AG10803 (cell line): ENCODE results near the gene F12.

Experiments
- DNase-seq: peaks from one replicate; pipeline ENCODE4 v3.0.0; 2010; ENCODE audit warnings: low read depth
- H3K4me3 ChIP-seq: 2 replicates; pipeline ENCODE4 v1.5.1; 2011; ENCODE audit warnings: mild to moderate bottlenecking, low read length, control low read depth
- TF ChIP-seq, protein P1 (sequence below): conservative IDR thresholded peaks from 2 replicates; pipeline ENCODE4 v1.5.1; 2011; ENCODE audit warnings: mild to moderate bottlenecking, low read length, control low read depth, inconsistent platforms

Gene F12

DNA sequence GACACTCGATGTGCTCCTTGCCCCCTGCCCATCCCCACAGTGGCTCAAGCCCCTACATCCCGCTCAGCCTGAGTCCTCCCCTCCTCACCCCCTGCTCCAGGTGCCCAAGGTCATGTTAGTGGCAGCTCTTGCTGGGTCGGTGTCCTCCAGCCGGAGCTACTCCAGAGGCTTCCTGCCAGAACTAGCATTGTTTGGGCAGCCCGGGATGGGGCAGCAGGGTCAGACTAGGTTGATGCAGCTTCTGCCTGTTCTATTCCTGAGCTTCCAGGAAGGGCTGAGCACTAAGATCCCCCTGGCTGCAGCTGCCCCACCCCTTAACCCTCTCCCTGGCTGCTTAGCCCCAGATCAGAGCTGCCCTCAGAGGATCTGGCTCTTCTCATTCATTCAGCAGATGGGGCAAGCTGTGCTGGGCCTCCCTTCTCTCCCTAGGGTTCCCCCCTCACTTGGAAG is 51.0 kb downstream of the F12 start:
- no peak for DNase-seq
- H3K4me3 ChIP-seq = no peak overlapping the region
- TF ChIP-seq, protein P1, sequence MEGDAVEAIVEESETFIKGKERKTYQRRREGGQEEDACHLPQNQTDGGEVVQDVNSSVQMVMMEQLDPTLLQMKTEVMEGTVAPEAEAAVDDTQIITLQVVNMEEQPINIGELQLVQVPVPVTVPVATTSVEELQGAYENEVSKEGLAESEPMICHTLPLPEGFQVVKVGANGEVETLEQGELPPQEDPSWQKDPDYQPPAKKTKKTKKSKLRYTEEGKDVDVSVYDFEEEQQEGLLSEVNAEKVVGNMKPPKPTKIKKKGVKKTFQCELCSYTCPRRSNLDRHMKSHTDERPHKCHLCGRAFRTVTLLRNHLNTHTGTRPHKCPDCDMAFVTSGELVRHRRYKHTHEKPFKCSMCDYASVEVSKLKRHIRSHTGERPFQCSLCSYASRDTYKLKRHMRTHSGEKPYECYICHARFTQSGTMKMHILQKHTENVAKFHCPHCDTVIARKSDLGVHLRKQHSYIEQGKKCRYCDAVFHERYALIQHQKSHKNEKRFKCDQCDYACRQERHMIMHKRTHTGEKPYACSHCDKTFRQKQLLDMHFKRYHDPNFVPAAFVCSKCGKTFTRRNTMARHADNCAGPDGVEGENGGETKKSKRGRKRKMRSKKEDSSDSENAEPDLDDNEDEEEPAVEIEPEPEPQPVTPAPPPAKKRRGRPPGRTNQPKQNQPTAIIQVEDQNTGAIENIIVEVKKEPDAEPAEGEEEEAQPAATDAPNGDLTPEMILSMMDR = no peak

DNA sequence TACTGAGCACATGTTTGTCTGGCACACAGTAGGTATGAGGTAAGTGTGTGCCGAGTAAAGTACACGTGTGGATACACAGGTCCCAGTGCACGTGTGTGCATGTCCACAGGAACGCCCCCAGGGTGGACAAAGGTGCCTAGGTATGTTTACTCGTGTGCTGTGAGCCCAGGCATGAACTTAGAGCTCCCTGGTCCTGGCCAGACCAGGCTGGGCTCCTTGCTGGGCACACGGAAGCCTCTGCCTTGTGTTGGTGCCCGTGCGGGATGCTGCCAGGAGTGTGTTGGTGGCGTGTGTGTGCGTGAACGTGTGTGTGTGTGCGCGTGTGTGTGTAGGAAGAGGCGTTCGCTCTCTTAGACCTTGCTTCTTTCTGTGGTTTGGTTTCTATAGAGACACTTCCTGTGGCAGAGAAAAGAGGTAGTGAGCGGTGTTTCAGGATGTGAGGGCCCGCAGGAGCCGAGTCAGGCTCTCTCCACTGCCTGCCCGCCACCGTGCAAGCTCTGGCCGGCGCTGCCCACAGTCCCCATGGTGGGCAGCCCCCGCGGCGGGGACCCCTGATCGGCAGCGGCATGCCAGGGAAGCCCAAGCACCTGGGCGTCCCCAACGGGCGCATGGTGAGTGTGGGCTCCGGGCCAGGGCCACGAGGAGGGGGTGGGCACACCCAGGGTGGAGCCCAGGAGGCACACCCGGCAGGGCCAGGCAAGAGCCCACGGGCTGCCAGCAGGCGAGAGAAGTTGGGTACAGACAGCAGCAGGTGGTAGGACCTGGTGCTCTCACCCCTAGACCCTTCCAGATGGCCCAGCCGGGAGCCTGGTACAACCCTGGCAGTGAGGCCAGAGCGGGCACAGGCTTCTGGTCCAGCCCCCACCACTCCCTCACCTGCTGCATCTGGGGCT is 51.7 kb downstream of the F12 start, which contains the start of gene RGS14:
TSS of gene RGS14 (plus strand) at position 466 of the 893 bp plus-strand sequence. CDS start at position 567, 101 bp downstream.
- peak; percentile 32 for DNase-seq
- no peak within 1 kb of the TSS for H3K4me3 ChIP-seq
- TF ChIP-seq, protein P1 = no peak

DNA sequence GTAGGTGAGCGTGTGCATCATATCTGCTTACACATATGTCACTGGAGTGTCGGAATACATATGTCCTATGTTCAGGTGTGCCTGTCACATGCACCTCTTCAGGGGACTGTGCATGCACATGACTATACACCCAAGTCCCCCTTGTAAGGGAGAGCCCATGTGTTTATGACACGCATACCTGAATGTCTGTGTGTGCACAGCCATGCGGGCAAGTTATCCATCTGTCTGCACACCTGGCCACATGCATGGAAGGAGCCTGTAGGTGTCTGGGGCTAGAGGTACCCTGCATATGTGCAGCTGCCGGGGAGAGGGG is 52.3 kb downstream of the F12 start:
- no peak for DNase-seq
- H3K4me3 ChIP-seq = no peak overlapping the region
- TF ChIP-seq, protein P1 = no peak

DNA sequence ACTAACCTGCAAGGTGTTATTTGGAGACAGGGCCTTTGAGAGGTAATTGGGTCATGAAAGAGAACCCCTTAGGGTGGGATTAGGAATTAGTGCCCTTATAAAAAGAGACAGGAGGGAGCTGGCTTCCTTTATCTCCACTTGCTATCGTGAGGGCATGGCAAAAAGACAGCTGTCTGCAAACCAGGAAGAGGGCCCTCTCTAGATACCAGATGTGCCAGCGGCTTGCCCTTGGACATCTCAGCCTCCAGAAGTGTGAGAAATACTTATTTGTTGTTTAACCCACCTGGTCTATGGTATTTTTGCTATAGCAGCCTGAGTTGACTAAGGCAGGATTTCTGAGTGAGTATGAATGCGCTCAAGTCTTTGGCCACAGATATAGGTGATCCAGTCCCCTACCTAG is 52.6 kb downstream of the F12 start:
- TF ChIP-seq, protein P1 = no peak
- no peak for DNase-seq
- no peak overlapping the region for H3K4me3 ChIP-seq

DNA sequence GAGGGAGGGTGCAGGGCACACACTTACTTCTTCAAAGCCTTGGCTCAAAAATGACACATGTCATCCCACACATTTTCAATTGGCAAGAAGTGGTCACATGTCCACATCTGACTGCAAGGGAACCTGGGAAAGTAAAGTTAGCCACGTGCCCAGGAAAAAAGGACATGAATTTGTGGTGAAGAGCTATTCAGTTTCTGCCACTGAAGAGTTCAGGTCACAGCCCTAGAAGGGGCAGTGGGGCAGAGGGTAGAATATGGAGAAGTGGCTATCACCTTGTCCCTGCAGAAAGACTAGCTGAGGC is 53.5 kb downstream of the F12 start:
- H3K4me3 ChIP-seq = no peak overlapping the region
- DNase-seq = no peak
- TF ChIP-seq, protein P1 = no peak

DNA sequence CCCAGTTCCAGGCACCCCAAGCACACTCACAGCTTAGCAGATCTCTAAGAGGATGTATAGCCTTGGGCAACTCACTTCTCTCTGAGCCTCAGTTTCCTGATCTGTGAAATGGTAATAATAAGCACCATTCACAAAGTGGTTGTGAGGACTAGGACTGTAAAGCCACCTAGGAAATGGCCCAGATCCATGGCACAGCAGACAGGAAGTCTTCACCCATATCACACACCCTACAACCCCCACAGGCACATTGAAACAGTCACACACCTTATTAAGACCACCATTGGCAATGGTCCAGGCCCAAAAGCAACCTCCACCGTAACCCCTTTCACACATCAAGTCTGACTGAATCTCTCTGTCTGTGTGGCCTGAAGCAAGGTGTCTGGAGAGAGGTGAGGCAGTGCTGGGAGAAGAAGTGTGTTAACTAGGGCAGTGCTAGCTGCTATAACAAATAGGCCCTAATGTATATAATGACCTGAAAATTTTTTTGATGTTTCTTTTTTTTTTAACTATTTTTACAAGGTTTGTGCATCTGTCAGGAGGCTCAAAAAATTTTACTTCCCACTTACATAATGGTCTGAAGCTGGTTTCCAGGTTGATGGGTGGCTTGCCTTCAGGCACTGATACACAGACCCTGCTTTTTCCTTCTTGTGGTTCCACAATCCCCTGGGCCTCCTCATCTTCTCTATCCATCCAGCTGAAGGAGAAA is 54.0 kb downstream of the F12 start:
- TF ChIP-seq, protein P1 = no peak
- no peak overlapping the region for H3K4me3 ChIP-seq
- DNase-seq = no peak

DNA sequence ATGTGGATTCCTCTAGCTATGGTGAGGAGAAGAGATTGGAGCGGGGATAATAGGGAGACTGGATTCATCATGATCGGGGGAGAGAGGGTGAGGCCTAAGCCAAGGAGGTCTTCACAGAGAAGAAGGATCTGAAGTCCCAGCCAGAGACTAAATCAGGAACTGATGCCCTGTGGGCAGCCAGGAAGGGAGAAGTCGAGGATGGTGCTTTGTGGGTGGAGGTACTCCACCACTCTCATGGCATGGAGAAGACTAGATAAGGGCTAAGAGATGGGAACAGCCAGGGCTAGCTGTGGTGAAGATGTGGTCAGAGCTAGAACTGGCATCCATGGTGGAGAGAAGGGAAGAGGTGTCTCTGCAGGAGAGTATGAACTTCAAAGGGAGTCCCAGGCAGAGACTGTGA is 54.7 kb downstream of the F12 start:
- no peak overlapping the region for H3K4me3 ChIP-seq
- TF ChIP-seq, protein P1 = no peak
- DNase-seq = no peak
